Natural killer cell treated with Interleukin-12 subunit alpha and Interleukin-12 subunit beta and Interleukin-15 and Interleukin-18, amount 100 ng/mL, for 72 hours (primary cell): ENCODE measurements around the gene PWWP2B. TPM values are rescaled to one million over a fixed set of nuclear protein-coding genes. Genes with fewer than 3 reads are reported as not detected.
"Not testable (repeated sequence)": the region's sequence is repeated elsewhere in the genome, so short reads cannot be mapped to it uniquely, and the experiment has no call there.

Source experiments
- ATAC-seq, 2 donors: fragments of 150-1000 bp; cut with Tn5 transposase in 1 of 2; sonication (Bioruptor Pico), chemical (Tn5 transposase) in 1 of 2; 2 replicates each; pipeline ENCODE4 v1.10.0; 2021
- DNase-seq: peaks from one replicate; pipeline ENCODE4 v3.0.0; 2022; ENCODE audit warnings: low spot score
- H3K27ac Mint-ChIP-seq, 2 donors: 1 replicate in 1 of 2; 2 replicates in 1 of 2; pipeline ENCODE4 v1.8.0; 2022; ENCODE audit warnings: mixed read lengths in 2 of 2, mild to moderate bottlenecking in 1 of 2, moderate library complexity in 1 of 2
- H3K27me3 Mint-ChIP-seq, 2 donors: 1 replicate in 1 of 2; 2 replicates in 1 of 2; pipeline ENCODE4 v1.8.0; 2022; ENCODE audit warnings: mixed read lengths in 2 of 2
- H3K36me3 Mint-ChIP-seq: one replicate; pipeline ENCODE4 v1.8.0; 2022; ENCODE audit warnings: mixed read lengths
- H3K4me1 Mint-ChIP-seq, 2 donors: 1 replicate in 1 of 2; 2 replicates in 1 of 2; pipeline ENCODE4 v1.8.0; 2022; ENCODE audit warnings: low read depth in 2 of 2, mixed read lengths in 2 of 2, mild to moderate bottlenecking in 1 of 2
- H3K4me3 Mint-ChIP-seq: one replicate; pipeline ENCODE4 v1.8.0; 2022; ENCODE audit warnings: mixed read lengths
- H3K9me3 Mint-ChIP-seq: 2 replicates; pipeline ENCODE4 v1.8.0; 2022; ENCODE audit warnings: mixed read lengths
- total RNA-seq, 2 donors: library from RNA; stranded (reverse); gene quantifications; one replicate each; pipeline ENCODE4 v1.2.3, GENCODE V29; 2022

The PWWP2B gene
- total RNA-seq, 2 donors from 2014 or later: 15.2 to 17.9 TPM

DNA sequence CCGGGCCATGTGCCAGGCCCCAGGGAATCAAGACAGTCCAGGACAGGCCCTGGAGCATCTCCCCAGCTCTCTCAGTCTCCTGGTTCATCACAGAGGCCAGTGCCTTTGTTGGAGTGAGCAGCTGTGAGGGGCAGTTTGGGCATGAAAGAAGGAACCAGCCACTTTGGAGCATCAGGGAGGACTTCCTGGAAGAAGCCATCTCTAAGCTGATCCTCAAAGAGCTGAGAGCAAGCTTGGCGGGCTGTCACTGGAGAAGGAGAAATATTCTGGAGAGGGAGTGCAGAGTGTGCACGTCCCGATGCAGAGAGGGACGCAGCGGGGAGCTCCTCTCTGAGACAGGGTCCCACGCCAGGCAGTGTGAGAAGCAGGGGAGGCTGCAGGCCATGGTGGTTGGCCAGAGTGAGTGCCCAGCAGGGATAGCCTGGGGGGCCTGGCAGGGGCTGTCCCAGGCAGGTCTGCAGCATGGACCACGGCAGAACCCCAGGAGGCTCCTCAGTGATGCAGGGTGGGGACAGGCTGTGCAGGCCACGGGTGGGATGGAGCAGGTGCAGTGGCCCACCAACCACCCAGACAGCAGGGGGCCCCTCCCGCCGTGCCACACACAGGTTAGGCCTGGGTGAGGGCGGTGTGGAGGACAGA is 34.7 kb downstream of the PWWP2B start:
- H3K27me3 Mint-ChIP-seq: no peaks in the 10 kb centered on the region
- H3K27ac Mint-ChIP-seq: no peak overlapping the region
- no peak for DNase-seq
- no peaks in the 10 kb centered on the region for H3K9me3 Mint-ChIP-seq
- H3K4me3 Mint-ChIP-seq: no peak overlapping the region
- ATAC-seq: no peak
- H3K36me3 Mint-ChIP-seq: no peaks in the 10 kb centered on the region
- peaks cover 8 to 11% of the 10 kb centered on the region in 2 donors for H3K4me1 Mint-ChIP-seq

- H3K4me1 Mint-ChIP-seq: peaks cover 8 to 11% of the 10 kb centered on the region in 2 donors
- no peaks in the 10 kb centered on the region for H3K9me3 Mint-ChIP-seq
- no peaks in the 10 kb centered on the region for H3K36me3 Mint-ChIP-seq
- H3K27ac Mint-ChIP-seq: no peak overlapping the region
- no peak overlapping the region for H3K4me3 Mint-ChIP-seq
- no peak for ATAC-seq
- no peaks in the 10 kb centered on the region for H3K27me3 Mint-ChIP-seq
- no peak for DNase-seq
Observed at GRCh38 chr10:132432176-132432540, 35.2 kb downstream of the PWWP2B start.

DNA sequence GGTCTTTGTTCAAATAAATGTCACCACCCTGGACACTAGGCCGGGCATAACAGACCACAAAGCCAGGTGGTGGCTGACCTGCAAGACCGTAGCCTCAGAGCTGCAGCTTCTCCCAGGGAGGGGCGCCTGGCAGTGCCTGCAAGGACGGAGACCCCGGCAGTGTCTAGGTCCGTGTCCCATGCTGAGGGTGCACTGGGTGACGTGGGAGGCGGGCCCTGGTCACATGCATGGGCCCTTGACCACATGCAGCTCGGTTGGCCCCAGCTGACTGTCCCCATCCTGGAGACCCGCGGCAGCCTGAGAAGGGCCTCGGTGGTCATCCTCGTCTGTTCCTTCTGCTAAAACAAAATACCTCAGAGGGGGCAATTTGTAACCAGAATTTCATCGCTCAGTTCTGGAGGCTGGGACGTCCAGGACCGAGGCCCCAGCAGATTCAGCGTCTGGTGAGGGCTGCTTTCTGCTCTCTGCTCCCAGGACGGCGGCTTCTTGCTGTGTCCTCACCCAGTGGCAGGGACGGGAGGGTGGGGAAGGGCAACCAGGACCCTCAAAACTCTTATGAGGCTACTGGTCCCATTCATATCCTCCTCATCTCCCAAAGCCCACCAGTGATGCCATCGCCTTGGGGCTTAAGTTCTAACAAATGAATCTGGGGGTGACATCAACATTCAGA is 36.8 kb downstream of the PWWP2B start:
- H3K27me3 Mint-ChIP-seq: no peaks in the 10 kb centered on the region
- H3K36me3 Mint-ChIP-seq: no peaks in the 10 kb centered on the region
- peak overlapping the region in 1 of 2 donors; percentile 65 for H3K27ac Mint-ChIP-seq
- peaks cover 8 to 12% of the 10 kb centered on the region in 2 donors for H3K4me1 Mint-ChIP-seq
- no peaks in the 10 kb centered on the region for H3K9me3 Mint-ChIP-seq
- ATAC-seq: no peak
- H3K4me3 Mint-ChIP-seq: no peak overlapping the region
- DNase-seq: no peak

DNA sequence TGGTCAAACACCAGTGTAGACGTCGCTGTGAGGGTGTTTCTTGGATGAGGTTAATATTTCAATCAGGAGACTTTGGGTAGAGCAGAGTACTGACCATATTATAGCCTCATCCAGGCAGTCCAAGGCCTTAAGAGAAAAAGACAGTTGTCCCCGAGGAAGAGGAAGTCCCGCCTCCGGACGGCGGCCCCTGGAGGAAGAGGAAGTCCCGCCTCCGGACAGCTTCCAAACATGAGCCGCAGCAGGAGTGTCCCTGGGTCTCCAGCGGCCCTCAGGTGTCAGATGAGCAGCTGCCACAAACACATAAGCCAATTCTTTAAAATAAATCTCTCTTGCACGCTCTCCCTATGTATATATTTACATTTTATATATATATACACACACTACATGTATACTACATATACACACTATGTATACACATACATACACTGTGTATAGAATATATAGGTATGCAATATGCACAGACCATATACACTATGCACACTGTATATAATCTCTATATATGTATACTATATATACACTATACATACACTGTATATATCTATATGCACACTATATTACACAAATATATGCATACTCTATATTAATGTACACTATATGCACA is 37.5 kb downstream of the PWWP2B start:
- Mint-ChIP-seq H3K9me3 (no peaks in the 10 kb centered on the region), H3K27ac (peak overlapping the region in 1 of 2 donors; percentile 65), H3K4me1 (peaks cover 9 to 15% of the 10 kb centered on the region in 2 donors), H3K27me3 (no peaks in the 10 kb centered on the region), H3K36me3 (no peaks in the 10 kb centered on the region), H3K4me3 (peak overlapping the region; percentile 44)
- ATAC-seq (peak; percentile 58 to 72), DNase-seq (peak; percentile 83)

- H3K27ac Mint-ChIP-seq, H3K36me3 Mint-ChIP-seq, H3K27me3 Mint-ChIP-seq, ATAC-seq, H3K4me3 Mint-ChIP-seq, H3K9me3 Mint-ChIP-seq, DNase-seq: not testable (repeated sequence)
- peaks cover 7 to 14% of the 10 kb centered on the region in 2 donors for H3K4me1 Mint-ChIP-seq
Observed at GRCh38 chr10:132435320-132435719, 38.3 kb downstream of the PWWP2B start.

GRCh38 chr10:132436096-132436495 is 39.1 kb downstream of the PWWP2B start:
- peaks cover 5 to 12% of the 10 kb centered on the region in 2 donors for H3K4me1 Mint-ChIP-seq
- not testable (repeated sequence) for ATAC-seq, H3K27ac Mint-ChIP-seq, H3K4me3 Mint-ChIP-seq, H3K9me3 Mint-ChIP-seq, DNase-seq, H3K27me3 Mint-ChIP-seq, H3K36me3 Mint-ChIP-seq

- Mint-ChIP-seq H3K4me1 (peaks cover 8 to 15% of the 10 kb centered on the region in 2 donors), H3K27me3 (no peaks in the 10 kb centered on the region), H3K27ac (no peak overlapping the region), H3K4me3 (no peak overlapping the region), H3K36me3 (no peaks in the 10 kb centered on the region), H3K9me3 (peaks cover 2% of the 10 kb centered on the region)
- ATAC-seq (no peak), DNase-seq (no peak)
Observed at GRCh38 chr10:132436861-132437410, 39.9 kb downstream of the PWWP2B start.

DNA sequence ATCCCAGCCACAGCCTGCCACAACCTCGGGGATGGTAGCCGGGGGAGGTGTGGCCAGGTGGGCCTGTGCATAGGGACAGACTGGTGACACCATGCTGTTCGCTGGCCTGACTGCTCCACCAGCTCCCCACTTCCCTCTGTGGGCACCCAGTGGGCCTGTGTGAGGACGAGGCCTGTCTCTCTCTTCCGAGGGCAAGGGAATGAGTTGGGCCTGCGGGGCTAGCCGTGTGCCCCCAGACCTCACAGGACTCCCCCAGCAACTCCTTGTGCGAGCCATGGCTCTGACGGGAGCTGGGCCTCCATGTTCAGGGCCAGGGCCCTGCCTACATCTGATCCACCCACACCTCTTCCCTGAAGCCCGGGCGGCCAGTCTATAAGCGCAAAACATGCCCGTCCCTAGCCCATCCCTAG is 40.5 kb downstream of the PWWP2B start:
- H3K36me3 Mint-ChIP-seq: no peaks in the 10 kb centered on the region
- H3K4me3 Mint-ChIP-seq: no peak overlapping the region
- DNase-seq (no peak), ATAC-seq (no peak)
- peaks cover 12 to 19% of the 10 kb centered on the region in 2 donors for H3K4me1 Mint-ChIP-seq
- H3K27me3 Mint-ChIP-seq: no peaks in the 10 kb centered on the region
- H3K27ac Mint-ChIP-seq: no peak overlapping the region
- peaks cover 4% of the 10 kb centered on the region for H3K9me3 Mint-ChIP-seq

- Mint-ChIP-seq H3K36me3 (no peaks in the 10 kb centered on the region), H3K27me3 (no peaks in the 10 kb centered on the region), H3K9me3 (peaks cover 4% of the 10 kb centered on the region), H3K4me1 (peaks cover 12 to 19% of the 10 kb centered on the region in 2 donors), H3K4me3 (no peak overlapping the region), H3K27ac (no peak overlapping the region)
- ATAC-seq (peak in 1 of 2 donors; percentile 31), DNase-seq (no peak)
Observed at GRCh38 chr10:132438091-132439024, 41.4 kb downstream of the PWWP2B start.

GRCh38 chr10:132439025-132439388 is 42.0 kb downstream of the PWWP2B start:
- H3K27ac Mint-ChIP-seq: peak overlapping the region in 1 of 2 donors; percentile 15
- H3K36me3 Mint-ChIP-seq: no peaks in the 10 kb centered on the region
- H3K27me3 Mint-ChIP-seq: no peaks in the 10 kb centered on the region
- H3K4me1 Mint-ChIP-seq: peaks cover 12 to 21% of the 10 kb centered on the region in 2 donors
- H3K4me3 Mint-ChIP-seq: no peak overlapping the region
- DNase-seq (no peak), ATAC-seq (no peak)
- peaks cover 4% of the 10 kb centered on the region for H3K9me3 Mint-ChIP-seq

GRCh38 chr10:132439424-132440163 is 42.6 kb downstream of the PWWP2B start:
- Mint-ChIP-seq H3K27me3 (no peaks in the 10 kb centered on the region), H3K9me3 (peaks cover 4% of the 10 kb centered on the region), H3K36me3 (no peaks in the 10 kb centered on the region)

GRCh38 chr10:132440791-132441565 is 44.0 kb downstream of the PWWP2B start:
- DNase-seq (no peak), ATAC-seq (no peak)
- Mint-ChIP-seq H3K4me1 (peaks cover 17 to 27% of the 10 kb centered on the region in 2 donors), H3K9me3 (peaks cover 4% of the 10 kb centered on the region), H3K36me3 (no peaks in the 10 kb centered on the region), H3K4me3 (no peak overlapping the region), H3K27me3 (no peaks in the 10 kb centered on the region), H3K27ac (peak overlapping the region in 1 of 2 donors; percentile 76)

More at GRCh38 chr10:132439424-132440163, 42.6 kb downstream of the PWWP2B start:
- ATAC-seq: no peak
- Mint-ChIP-seq H3K27ac (peak overlapping the region; percentile 15 to 20), H3K4me1 (peaks cover 12 to 21% of the 10 kb centered on the region in 2 donors), H3K4me3 (no peak overlapping the region)
- no peak for DNase-seq
